KBM-7 (cell line): ENCODE data around the gene FRMD4B.
"Not testable (repeated sequence)": the region's sequence is repeated elsewhere in the genome, so short reads cannot be mapped to it uniquely, and the experiment has no call there.

ENCODE experiments used
- DNase-seq: peaks from one replicate; pipeline ENCODE4 v3.0.0-alpha.2; 2015
- in situ Hi-C: fragments of 300-500 bp; cut with MboI; formaldehyde crosslinking; loops from 2 replicates; pipeline ENCODE4 v1.14.3; 2020; ENCODE audit warnings: low sequenced_read_pairs, low pct_unique_long_range_greater_than_20kb, mixed read lengths

The FRMD4B gene

GRCh38 chr3:69266071-69266470, 119.8 kb downstream of the FRMD4B start:
- DNase-seq, in situ Hi-C loops: not testable (repeated sequence)

GRCh38 chr3:69260843-69261405, 125.0 kb downstream of the FRMD4B start:
- DNase-seq, in situ Hi-C loops: not testable (repeated sequence)

GRCh38 chr3:69260216-69260787, 125.6 kb downstream of the FRMD4B start:
- in situ Hi-C loops, result no loop called here
- no peak for DNase-seq

- no peak for DNase-seq
- in situ Hi-C loops, result no loop called here
These were observed 126.8 kb downstream of the FRMD4B start for GRCh38 chr3:69259125-69259524.

GRCh38 chr3:69255928-69256327, 130.0 kb downstream of the FRMD4B start:
- in situ Hi-C loops, result no loop called here
- DNase-seq, result no peak

- no peak for DNase-seq
- in situ Hi-C loops, result no loop called here
These were observed 131.5 kb downstream of the FRMD4B start for GRCh38 chr3:69254351-69254750.

- DNase-seq, result no peak
- in situ Hi-C loops, result no loop called here
These were observed 133.3 kb downstream of the FRMD4B start for GRCh38 chr3:69252631-69253030.

- in situ Hi-C loops, result no loop called here
- DNase-seq, result no peak
These were observed 133.7 kb downstream of the FRMD4B start for GRCh38 chr3:69252141-69252540.

GRCh38 chr3:69251078-69251805, 134.6 kb downstream of the FRMD4B start:
- no peak for DNase-seq
- in situ Hi-C loops, result no loop called here

GRCh38 chr3:69250014-69250413, 135.9 kb downstream of the FRMD4B start:
- in situ Hi-C loops, result no loop called here

GRCh38 chr3:69249001-69249400, 136.9 kb downstream of the FRMD4B start:
- DNase-seq, result no peak
- in situ Hi-C loops, result no loop called here

More at GRCh38 chr3:69250014-69250413, 135.9 kb downstream of the FRMD4B start:
- DNase-seq, result peak; percentile 64

- no peak for DNase-seq
- in situ Hi-C loops, result no loop called here
These were observed 137.5 kb downstream of the FRMD4B start for GRCh38 chr3:69248436-69248835.

- in situ Hi-C loops, result no loop called here
- DNase-seq, result no peak
These were observed 139.3 kb downstream of the FRMD4B start for GRCh38 chr3:69246612-69247011.

GRCh38 chr3:69244039-69244438, 141.8 kb downstream of the FRMD4B start:
- no peak for DNase-seq
- in situ Hi-C loops, result no loop called here

GRCh38 chr3:69241769-69242168, 144.1 kb downstream of the FRMD4B start:
- in situ Hi-C loops, result no loop called here
- DNase-seq, result no peak

GRCh38 chr3:69240651-69241568, 145.0 kb downstream of the FRMD4B start:
- in situ Hi-C loops, result no loop called here
- DNase-seq, result no peak

GRCh38 chr3:69239063-69239462, 146.8 kb downstream of the FRMD4B start:
- in situ Hi-C loops, result no loop called here
- DNase-seq, result no peak

- peak; percentile 60 for DNase-seq
- in situ Hi-C loops, result no loop called here
These were observed 148.8 kb downstream of the FRMD4B start for GRCh38 chr3:69236812-69237707.

GRCh38 chr3:69235882-69236281, 150.0 kb downstream of the FRMD4B start:
- in situ Hi-C loops, result no loop called here
- DNase-seq, result no peak
